NCI-H1436 (cell line): Measurements from ENCODE around the gene STAC3.
A peak's percentile ranks its signal among the peaks of the same experiment; 100 is the strongest.
"Not testable (repeated sequence)": the region's sequence is repeated elsewhere in the genome, so short reads cannot be mapped to it uniquely, and the experiment has no call there.

Experiments used
- DNase-seq: peaks from one replicate; lab custom pipeline; 2025; lab: John Stamatoyannopoulos, UW

STAC3 gene

GRCh38 chr12:57250956-57251355 lies at the start of gene STAC3:
Gene STAC3 (minus strand): TSS chr12:57251187. CDS start chr12:57249636, 1,551 bp downstream.
- no peak for DNase-seq

GRCh38 chr12:57299514-57300016 lies 48.6 kb upstream of the STAC3 start:
- peak; percentile 4 for DNase-seq

GRCh38 chr12:57296291-57296690 lies 45.3 kb upstream of the STAC3 start:
- no peak for DNase-seq

- not testable (repeated sequence) for DNase-seq
These were observed 31.1 kb upstream of the STAC3 start for GRCh38 chr12:57282073-57282472.

GRCh38 chr12:57280211-57281062 lies 29.4 kb upstream of the STAC3 start:
- DNase-seq = no peak

- DNase-seq = no peak
These were observed 27.7 kb upstream of the STAC3 start for GRCh38 chr12:57278465-57279381.

GRCh38 chr12:57276935-57277563 lies 26.1 kb upstream of the STAC3 start:
- no peak for DNase-seq

- not testable (repeated sequence) for DNase-seq
These were observed 25.2 kb upstream of the STAC3 start for GRCh38 chr12:57276233-57276632.

- DNase-seq = no peak
These were observed 22.5 kb upstream of the STAC3 start for GRCh38 chr12:57273516-57273915.

GRCh38 chr12:57272337-57273151 lies 21.6 kb upstream of the STAC3 start:
- DNase-seq = no peak

GRCh38 chr12:57270966-57271470 lies 20.0 kb upstream of the STAC3 start:
- DNase-seq = no peak

GRCh38 chr12:57268264-57268663 lies 17.3 kb upstream of the STAC3 start:
- DNase-seq = no peak

- no peak for DNase-seq
These were observed 15.7 kb upstream of the STAC3 start for GRCh38 chr12:57266681-57267080.

- no peak for DNase-seq
These were observed 12.1 kb upstream of the STAC3 start for GRCh38 chr12:57263096-57263495.

GRCh38 chr12:57262126-57262822 lies 11.3 kb upstream of the STAC3 start:
- no peak for DNase-seq

GRCh38 chr12:57261428-57261865 lies 10.5 kb upstream of the STAC3 start:
- peak; percentile 23 for DNase-seq

- DNase-seq = no peak
These were observed 9.4 kb upstream of the STAC3 start for GRCh38 chr12:57260366-57260765.

- DNase-seq = no peak
These were observed 8.3 kb upstream of the STAC3 start for GRCh38 chr12:57258977-57259970.

GRCh38 chr12:57255916-57256315 lies 4.9 kb upstream of the STAC3 start:
- DNase-seq = no peak
